ENCODE results near the gene CCL1. TPM values are rescaled to one million over a fixed set of nuclear protein-coding genes. Genes with fewer than 3 reads are reported as not detected.

Gene CCL1
- total and polyA plus RNA-seq, 2 experiments from 2014 or later, result not detected

DNA sequence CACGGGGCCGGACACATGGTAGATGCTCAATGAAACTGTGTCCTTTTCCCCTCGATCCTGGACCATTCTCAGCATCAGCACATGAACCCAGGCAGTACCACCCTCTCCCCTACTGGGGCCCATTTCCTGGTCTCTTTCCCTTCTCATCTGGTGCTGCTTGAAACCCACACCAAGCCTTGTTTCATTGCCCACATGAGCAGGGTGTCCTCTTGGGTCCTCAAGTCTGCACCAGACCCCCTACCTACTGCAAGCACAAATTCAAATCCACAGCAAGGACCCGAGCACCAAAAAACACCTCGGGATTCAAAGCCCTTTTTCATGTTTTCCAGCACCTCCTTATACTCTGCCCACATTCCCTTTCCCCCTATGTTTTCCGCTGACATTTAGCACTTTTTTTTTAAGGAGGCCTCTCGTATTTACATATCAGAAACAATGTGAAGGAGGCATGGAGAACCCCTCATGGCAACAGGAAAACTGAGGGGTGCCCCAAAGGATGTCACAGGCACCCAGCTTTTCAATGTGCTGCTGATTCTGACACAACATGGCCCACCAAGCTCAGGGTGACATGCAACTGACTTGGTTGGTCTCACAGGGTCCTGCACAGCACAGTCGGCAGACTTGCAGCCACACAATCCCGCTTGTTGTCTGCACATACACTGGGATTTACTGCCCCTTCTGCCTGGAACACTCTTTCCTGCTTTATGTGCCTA, 4.6 kb upstream of the CCL1 start:
- DNase-seq (ENCODE audit: low spot score), result no peak
- no peak overlapping the region for H3K4me3 ChIP-seq

More for the DNA sequence above, 4.6 kb upstream of the CCL1 start:
- Histone ChIP-seq H3K27me3 (ENCODE audit: insufficient read depth) (no peaks in the 10 kb centered on the region), H3K4me2 (no peak overlapping the region), H3K36me3 (ENCODE audit: insufficient read depth) (no peaks in the 10 kb centered on the region), H3K79me2 (replicated peaks; ENCODE audit: insufficient read depth) (no peaks in the 10 kb centered on the region), H4K20me1 (replicated peaks; ENCODE audit: insufficient read depth) (no peaks in the 10 kb centered on the region), H3K9me2 (ENCODE audit: insufficient read depth) (0 out of 2 replicates have a peak, but pooled peaks cover 6% of the 10 kb centered on the region), H3K27ac (ENCODE audit: low read depth) (no peak overlapping the region), H3K4me1 (ENCODE audit: insufficient read depth) (no peaks in the 10 kb centered on the region), H3F3A (replicated peaks; ENCODE audit: low read depth) (no peaks in the 10 kb centered on the region), H2AFZ (no peak overlapping the region; the same call in 1 of the 2 replicates)
- Mint-ChIP-seq H3K4me3 (no peak overlapping the region), H3K36me3 (ENCODE audit: low read depth) (no peaks in the 10 kb centered on the region), H3K9me3 (no peaks in the 10 kb centered on the region), H3K27ac (no peak overlapping the region), H3K27me3 (ENCODE audit: insufficient read depth, low read depth, poor library complexity) (peaks cover 10% of the 10 kb centered on the region), H3K4me1 (peaks cover 9% of the 10 kb centered on the region; the same call in 2 of the 3 replicates)
- ATAC-seq, result no peak
- TF ChIP-seq POLR2AphosphoS5 (IDR thresholded peaks at IDR 0.05; ENCODE audit: low read depth), result no peak
- TF ChIP-seq CREB1 (CRISPR knock-in tag; IDR thresholded peaks at IDR 0.05; ENCODE audit: low read depth), result no peak
- TF ChIP-seq, protein P1, sequence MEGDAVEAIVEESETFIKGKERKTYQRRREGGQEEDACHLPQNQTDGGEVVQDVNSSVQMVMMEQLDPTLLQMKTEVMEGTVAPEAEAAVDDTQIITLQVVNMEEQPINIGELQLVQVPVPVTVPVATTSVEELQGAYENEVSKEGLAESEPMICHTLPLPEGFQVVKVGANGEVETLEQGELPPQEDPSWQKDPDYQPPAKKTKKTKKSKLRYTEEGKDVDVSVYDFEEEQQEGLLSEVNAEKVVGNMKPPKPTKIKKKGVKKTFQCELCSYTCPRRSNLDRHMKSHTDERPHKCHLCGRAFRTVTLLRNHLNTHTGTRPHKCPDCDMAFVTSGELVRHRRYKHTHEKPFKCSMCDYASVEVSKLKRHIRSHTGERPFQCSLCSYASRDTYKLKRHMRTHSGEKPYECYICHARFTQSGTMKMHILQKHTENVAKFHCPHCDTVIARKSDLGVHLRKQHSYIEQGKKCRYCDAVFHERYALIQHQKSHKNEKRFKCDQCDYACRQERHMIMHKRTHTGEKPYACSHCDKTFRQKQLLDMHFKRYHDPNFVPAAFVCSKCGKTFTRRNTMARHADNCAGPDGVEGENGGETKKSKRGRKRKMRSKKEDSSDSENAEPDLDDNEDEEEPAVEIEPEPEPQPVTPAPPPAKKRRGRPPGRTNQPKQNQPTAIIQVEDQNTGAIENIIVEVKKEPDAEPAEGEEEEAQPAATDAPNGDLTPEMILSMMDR (conservative IDR thresholded peaks at IDR 0.05; ENCODE audit: low read depth in 2 of 2), result no peak
- TF ChIP-seq, protein P2, sequence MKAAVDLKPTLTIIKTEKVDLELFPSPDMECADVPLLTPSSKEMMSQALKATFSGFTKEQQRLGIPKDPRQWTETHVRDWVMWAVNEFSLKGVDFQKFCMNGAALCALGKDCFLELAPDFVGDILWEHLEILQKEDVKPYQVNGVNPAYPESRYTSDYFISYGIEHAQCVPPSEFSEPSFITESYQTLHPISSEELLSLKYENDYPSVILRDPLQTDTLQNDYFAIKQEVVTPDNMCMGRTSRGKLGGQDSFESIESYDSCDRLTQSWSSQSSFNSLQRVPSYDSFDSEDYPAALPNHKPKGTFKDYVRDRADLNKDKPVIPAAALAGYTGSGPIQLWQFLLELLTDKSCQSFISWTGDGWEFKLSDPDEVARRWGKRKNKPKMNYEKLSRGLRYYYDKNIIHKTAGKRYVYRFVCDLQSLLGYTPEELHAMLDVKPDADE (IDR thresholded peaks at IDR 0.05), result no peak
- TF ChIP-seq JUNB (IDR thresholded peaks at IDR 0.05; ENCODE audit: unreplicated experiment), result no peak
- no peak for TF ChIP-seq EZH2phosphoT487 (IDR thresholded peaks at IDR 0.05; ENCODE audit: unreplicated experiment)
- TF ChIP-seq, protein P3, sequence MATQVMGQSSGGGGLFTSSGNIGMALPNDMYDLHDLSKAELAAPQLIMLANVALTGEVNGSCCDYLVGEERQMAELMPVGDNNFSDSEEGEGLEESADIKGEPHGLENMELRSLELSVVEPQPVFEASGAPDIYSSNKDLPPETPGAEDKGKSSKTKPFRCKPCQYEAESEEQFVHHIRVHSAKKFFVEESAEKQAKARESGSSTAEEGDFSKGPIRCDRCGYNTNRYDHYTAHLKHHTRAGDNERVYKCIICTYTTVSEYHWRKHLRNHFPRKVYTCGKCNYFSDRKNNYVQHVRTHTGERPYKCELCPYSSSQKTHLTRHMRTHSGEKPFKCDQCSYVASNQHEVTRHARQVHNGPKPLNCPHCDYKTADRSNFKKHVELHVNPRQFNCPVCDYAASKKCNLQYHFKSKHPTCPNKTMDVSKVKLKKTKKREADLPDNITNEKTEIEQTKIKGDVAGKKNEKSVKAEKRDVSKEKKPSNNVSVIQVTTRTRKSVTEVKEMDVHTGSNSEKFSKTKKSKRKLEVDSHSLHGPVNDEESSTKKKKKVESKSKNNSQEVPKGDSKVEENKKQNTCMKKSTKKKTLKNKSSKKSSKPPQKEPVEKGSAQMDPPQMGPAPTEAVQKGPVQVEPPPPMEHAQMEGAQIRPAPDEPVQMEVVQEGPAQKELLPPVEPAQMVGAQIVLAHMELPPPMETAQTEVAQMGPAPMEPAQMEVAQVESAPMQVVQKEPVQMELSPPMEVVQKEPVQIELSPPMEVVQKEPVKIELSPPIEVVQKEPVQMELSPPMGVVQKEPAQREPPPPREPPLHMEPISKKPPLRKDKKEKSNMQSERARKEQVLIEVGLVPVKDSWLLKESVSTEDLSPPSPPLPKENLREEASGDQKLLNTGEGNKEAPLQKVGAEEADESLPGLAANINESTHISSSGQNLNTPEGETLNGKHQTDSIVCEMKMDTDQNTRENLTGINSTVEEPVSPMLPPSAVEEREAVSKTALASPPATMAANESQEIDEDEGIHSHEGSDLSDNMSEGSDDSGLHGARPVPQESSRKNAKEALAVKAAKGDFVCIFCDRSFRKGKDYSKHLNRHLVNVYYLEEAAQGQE (IDR thresholded peaks at IDR 0.05; ENCODE audit: unreplicated experiment), result no peak
- no peak for TF ChIP-seq EZH2 (IDR thresholded peaks at IDR 0.05; ENCODE audit: low read depth, unreplicated experiment)
- no peak for TF ChIP-seq ZNF114 (CRISPR knock-in tag; IDR thresholded peaks at IDR 0.05)
- no peak for TF ChIP-seq ZNF331 (CRISPR knock-in tag; IDR thresholded peaks at IDR 0.05; ENCODE audit: low read depth)
- no peak for TF ChIP-seq STAT1 (IDR thresholded peaks at IDR 0.05; ENCODE audit: unreplicated experiment)
- no peak for TF ChIP-seq NANOG (IDR thresholded peaks at IDR 0.05; ENCODE audit: borderline replicate concordance)
- TF ChIP-seq, protein P4, sequence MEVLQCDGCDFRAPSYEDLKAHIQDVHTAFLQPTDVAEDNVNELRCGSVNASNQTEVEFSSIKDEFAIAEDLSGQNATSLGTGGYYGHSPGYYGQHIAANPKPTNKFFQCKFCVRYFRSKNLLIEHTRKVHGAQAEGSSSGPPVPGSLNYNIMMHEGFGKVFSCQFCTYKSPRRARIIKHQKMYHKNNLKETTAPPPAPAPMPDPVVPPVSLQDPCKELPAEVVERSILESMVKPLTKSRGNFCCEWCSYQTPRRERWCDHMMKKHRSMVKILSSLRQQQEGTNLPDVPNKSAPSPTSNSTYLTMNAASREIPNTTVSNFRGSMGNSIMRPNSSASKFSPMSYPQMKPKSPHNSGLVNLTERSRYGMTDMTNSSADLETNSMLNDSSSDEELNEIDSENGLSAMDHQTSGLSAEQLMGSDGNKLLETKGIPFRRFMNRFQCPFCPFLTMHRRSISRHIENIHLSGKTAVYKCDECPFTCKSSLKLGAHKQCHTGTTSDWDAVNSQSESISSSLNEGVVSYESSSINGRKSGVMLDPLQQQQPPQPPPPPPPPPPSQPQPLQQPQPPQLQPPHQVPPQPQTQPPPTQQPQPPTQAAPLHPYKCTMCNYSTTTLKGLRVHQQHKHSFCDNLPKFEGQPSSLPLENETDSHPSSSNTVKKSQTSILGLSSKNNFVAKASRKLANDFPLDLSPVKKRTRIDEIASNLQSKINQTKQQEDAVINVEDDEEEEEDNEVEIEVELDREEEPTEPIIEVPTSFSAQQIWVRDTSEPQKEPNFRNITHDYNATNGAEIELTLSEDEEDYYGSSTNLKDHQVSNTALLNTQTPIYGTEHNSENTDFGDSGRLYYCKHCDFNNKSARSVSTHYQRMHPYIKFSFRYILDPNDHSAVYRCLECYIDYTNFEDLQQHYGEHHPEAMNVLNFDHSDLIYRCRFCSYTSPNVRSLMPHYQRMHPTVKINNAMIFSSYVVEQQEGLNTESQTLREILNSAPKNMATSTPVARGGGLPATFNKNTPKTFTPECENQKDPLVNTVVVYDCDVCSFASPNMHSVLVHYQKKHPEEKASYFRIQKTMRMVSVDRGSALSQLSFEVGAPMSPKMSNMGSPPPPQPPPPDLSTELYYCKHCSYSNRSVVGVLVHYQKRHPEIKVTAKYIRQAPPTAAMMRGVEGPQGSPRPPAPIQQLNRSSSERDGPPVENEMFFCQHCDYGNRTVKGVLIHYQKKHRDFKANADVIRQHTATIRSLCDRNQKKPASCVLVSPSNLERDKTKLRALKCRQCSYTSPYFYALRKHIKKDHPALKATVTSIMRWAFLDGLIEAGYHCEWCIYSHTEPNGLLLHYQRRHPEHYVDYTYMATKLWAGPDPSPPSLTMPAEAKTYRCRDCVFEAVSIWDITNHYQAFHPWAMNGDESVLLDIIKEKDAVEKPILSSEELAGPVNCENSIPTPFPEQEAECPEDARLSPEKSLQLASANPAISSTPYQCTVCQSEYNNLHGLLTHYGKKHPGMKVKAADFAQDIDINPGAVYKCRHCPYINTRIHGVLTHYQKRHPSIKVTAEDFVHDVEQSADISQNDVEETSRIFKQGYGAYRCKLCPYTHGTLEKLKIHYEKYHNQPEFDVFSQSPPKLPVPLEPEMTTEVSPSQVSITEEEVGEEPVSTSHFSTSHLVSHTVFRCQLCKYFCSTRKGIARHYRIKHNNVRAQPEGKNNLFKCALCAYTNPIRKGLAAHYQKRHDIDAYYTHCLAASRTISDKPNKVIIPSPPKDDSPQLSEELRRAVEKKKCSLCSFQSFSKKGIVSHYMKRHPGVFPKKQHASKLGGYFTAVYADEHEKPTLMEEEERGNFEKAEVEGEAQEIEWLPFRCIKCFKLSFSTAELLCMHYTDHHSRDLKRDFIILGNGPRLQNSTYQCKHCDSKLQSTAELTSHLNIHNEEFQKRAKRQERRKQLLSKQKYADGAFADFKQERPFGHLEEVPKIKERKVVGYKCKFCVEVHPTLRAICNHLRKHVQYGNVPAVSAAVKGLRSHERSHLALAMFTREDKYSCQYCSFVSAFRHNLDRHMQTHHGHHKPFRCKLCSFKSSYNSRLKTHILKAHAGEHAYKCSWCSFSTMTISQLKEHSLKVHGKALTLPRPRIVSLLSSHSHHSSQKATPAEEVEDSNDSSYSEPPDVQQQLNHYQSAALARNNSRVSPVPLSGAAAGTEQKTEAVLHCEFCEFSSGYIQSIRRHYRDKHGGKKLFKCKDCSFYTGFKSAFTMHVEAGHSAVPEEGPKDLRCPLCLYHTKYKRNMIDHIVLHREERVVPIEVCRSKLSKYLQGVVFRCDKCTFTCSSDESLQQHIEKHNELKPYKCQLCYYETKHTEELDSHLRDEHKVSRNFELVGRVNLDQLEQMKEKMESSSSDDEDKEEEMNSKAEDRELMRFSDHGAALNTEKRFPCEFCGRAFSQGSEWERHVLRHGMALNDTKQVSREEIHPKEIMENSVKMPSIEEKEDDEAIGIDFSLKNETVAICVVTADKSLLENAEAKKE (CRISPR knock-in tag; IDR thresholded peaks at IDR 0.05), result no peak
